ENCODE measurements around the gene WFDC11.
"Not testable (repeated sequence)": the region's sequence is repeated elsewhere in the genome, so short reads cannot be mapped to it uniquely, and the experiment has no call there.

WFDC11 gene

GRCh38 chr20:45670139-45670538 lies at the start of gene WFDC11:
Gene WFDC11 (minus strand): TSS chr20:45670239. CDS start chr20:45650600, 19,639 bp downstream.
- no peak for DNase-seq

- not testable (repeated sequence) for DNase-seq
Measured at GRCh38 chr20:45716141-45716688, 46.2 kb upstream of the WFDC11 start.

- DNase-seq: no peak
Measured at GRCh38 chr20:45704969-45705637, 35.1 kb upstream of the WFDC11 start, which contains the start of gene WFDC10B. Gene WFDC10B (minus strand): TSS chr20:45705019. CDS start chr20:45685992, 19,027 bp downstream.

GRCh38 chr20:45701873-45702272 lies 31.8 kb upstream of the WFDC11 start, which contains the start of gene WFDC13:
Gene WFDC13 (plus strand): TSS chr20:45702038. CDS start chr20:45702124, 86 bp downstream.
- DNase-seq: no peak

- no peak for DNase-seq
Measured at GRCh38 chr20:45701104-45701503, 31.1 kb upstream of the WFDC11 start.

GRCh38 chr20:45695496-45695895 lies 25.5 kb upstream of the WFDC11 start:
- no peak for DNase-seq

- not testable (repeated sequence) for DNase-seq
Measured at GRCh38 chr20:45693346-45693745, 23.3 kb upstream of the WFDC11 start.

GRCh38 chr20:45685896-45686295 lies 15.9 kb upstream of the WFDC11 start:
- no peak for DNase-seq

GRCh38 chr20:45679650-45680049 lies 9.6 kb upstream of the WFDC11 start:
- DNase-seq: no peak

GRCh38 chr20:45672765-45673164 lies 2.7 kb upstream of the WFDC11 start:
- no peak for DNase-seq

- DNase-seq: not testable (repeated sequence)
Measured at GRCh38 chr20:45657038-45657437, 13.0 kb downstream of the WFDC11 start.

- peak; percentile 27 for DNase-seq
Measured at GRCh38 chr20:45651726-45652125, 18.3 kb downstream of the WFDC11 start.

GRCh38 chr20:45649312-45649863 lies 20.7 kb downstream of the WFDC11 start:
- DNase-seq: no peak

- DNase-seq: no peak
Measured at GRCh38 chr20:45647441-45648050, 22.5 kb downstream of the WFDC11 start.

GRCh38 chr20:45646875-45647274 lies 23.2 kb downstream of the WFDC11 start:
- DNase-seq: no peak

GRCh38 chr20:45645869-45646268 lies 24.2 kb downstream of the WFDC11 start:
- not testable (repeated sequence) for DNase-seq

- not testable (repeated sequence) for DNase-seq
Measured at GRCh38 chr20:45641076-45641475, 29.0 kb downstream of the WFDC11 start.

GRCh38 chr20:45639687-45640086 lies 30.4 kb downstream of the WFDC11 start:
- DNase-seq: no peak

GRCh38 chr20:45636513-45636912 lies 33.5 kb downstream of the WFDC11 start:
- no peak for DNase-seq

GRCh38 chr20:45631184-45631583 lies 38.9 kb downstream of the WFDC11 start, which contains the start of gene WFDC9:
Gene WFDC9 (minus strand): TSS chr20:45631284. CDS start chr20:45610181, 21,103 bp downstream.
- DNase-seq: no peak

- no peak for DNase-seq
Measured at GRCh38 chr20:45630371-45630770, 39.7 kb downstream of the WFDC11 start.

GRCh38 chr20:45629496-45630100 lies 40.4 kb downstream of the WFDC11 start, which contains the start of gene WFDC10A:
Gene WFDC10A (plus strand): TSS chr20:45629739. CDS start chr20:45629814, 75 bp downstream.
- peak; percentile 6 for DNase-seq

GRCh38 chr20:45626540-45626939 lies 43.5 kb downstream of the WFDC11 start:
- no peak for DNase-seq

Data from NCI-H510A treated with DMSO at 0.1 percent for 48 hours (cell line).